Activated CD8-positive, alpha-beta memory T cell treated with anti-CD3 and anti-CD28 coated beads for 4 hours (primary cell): ENCODE measurements around the gene USP20.
"Not testable (repeated sequence)": the region's sequence is repeated elsewhere in the genome, so short reads cannot be mapped to it uniquely, and the experiment has no call there.

ENCODE experiments used
- DNase-seq, 2 donors: peaks; one replicate each; pipeline ENCODE4 v3.0.0-alpha.2; 2020; ENCODE audit warnings: low read depth in 2 of 2

The USP20 gene

DNA sequence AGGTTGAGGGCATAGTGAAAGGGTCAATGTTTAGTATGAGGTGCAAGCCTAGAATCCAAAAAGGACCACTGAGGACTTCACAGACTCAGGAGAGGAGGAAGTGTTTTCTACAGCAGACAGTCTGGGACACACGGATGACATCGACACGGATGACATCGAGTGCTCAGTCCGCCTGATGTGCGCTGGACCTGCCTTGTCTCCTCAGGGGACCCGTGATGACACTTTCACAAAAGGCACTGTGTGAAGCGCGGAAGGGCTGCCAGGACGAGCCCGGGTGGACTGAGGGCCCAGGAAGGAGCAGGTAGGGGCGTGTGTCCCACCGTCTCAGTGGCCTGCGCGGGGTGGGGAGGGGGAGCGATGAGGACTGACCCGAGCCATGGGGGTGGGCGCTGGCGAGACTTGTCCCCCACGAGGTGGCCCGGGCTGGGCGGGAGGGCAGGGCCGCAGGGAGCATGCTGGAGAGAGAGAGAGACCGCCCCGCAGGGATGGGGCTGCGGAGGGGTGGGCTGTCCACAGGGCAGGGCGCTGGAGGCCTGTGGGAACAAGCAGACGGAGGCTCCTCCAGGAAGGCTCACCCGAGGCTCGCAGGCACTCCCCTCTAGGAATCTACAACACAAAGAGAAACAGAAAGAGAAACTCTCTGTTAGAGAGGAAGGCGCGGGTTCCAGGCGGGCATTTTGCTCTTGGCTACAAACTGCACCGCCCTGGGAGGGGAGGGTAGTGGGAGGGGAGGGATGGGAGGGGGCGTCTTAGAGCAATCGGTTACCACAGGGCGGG is 54.9 kb downstream of the USP20 start:
- DNase-seq = peak in 1 of 2 donors; percentile 64

GRCh38 chr9:129890718-129891299 is 55.6 kb downstream of the USP20 start:
- DNase-seq = not testable (repeated sequence)

DNA sequence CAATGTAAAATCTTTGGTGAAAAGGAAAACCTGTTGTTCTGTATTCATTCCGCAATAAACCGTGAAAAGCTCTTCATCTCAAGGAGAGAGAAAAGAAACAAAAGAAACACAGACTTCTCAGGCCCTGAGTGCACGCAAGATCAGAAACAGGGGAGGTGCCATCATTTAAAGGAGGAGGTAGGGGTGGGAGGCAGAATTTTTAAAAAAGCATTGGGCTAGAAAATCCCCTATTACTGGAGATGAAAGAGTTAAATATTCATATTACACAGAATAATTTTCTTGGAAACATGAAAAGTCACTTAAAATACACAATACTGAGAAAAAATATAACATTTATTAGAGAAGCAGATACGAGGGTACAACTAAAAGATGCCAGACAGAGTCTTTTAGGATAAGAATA is 56.3 kb downstream of the USP20 start:
- DNase-seq = no peak

- DNase-seq = no peak
Measured at GRCh38 chr9:129894120-129894823, 59.0 kb downstream of the USP20 start.

GRCh38 chr9:129895376-129896268 is 60.4 kb downstream of the USP20 start:
- DNase-seq = no peak

- DNase-seq = no peak
Measured at GRCh38 chr9:129897263-129897662, 62.0 kb downstream of the USP20 start.

DNA sequence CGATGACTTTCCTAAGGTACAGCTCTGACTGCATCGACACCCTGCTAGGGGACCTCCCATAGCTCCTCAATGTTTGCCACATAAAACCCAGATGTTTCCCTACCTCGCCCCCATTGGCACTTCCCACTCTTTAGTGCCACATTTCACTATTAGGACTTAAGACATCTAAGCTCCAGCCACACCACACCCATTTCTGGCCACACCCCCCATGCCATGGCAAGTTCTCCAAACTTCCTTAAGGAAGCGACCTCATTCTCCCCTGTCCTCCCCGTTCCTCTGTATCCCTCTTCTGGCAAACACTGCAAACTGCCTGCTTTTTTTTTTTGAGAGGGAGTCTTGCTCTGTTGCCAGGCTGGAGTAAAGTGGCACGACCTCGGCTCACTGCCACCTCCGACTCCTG is 62.9 kb downstream of the USP20 start:
- DNase-seq = no peak

- no peak for DNase-seq
Measured at GRCh38 chr9:129899620-129900019, 64.4 kb downstream of the USP20 start.

- no peak for DNase-seq
Measured at GRCh38 chr9:129900263-129901027, 65.2 kb downstream of the USP20 start.

DNA sequence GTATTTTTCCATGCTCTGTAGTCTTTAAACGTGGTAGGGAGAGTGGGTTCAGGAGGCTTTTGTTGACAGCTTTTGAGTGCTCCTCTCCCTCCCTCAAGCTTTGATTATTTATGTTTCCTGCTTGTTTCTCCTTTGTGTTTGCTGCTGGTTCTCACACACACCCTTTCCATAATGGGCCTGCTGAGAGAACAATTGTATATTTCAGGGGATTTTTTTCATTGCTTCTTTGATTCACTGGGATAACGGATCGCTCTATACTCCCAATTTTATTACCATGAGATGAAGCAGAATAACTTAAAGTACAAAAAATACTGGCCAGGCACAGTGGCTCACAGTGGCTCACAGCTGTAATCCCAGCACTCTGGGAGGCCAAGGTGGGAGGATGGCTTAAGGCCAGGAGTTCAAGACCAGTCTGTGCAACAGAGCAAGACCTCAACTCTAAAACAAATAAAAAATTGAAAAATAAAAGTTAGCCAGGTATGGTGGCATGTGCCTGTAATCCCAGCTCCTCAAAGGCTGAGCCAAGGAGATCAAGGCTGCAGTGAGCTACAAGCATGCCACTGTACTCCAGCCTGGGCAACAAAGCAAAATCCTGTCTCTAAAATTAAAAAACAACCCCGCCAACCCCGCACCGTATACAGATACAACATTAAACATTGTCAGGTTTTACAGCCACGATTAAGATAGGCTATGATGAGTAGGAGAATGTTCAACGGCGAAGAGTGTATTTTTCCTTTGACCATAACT is 66.9 kb downstream of the USP20 start:
- no peak for DNase-seq

DNA sequence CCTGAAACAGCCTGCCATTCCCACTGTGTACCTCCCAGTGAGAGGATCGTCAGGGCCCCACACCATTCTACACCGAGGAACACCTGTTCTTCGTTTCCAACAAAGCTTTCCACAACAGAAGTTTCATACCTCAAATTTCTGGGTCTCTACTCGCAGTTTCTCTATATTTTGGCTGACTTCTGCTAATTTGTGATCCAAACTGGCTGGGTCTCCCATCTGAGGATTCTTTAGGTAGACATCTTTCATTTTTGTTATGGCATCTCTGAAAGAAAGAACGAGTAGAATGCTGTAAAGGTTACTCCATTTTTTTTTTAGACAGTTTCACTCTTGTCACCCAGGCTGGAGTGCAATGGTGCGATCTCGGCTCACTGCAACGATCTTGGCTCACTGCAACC is 67.5 kb downstream of the USP20 start:
- no peak for DNase-seq

- DNase-seq = no peak
Measured at GRCh38 chr9:129904734-129905133, 69.5 kb downstream of the USP20 start.

GRCh38 chr9:129906298-129906697 is 71.0 kb downstream of the USP20 start:
- no peak for DNase-seq

GRCh38 chr9:129907201-129907600 is 71.9 kb downstream of the USP20 start:
- no peak for DNase-seq

DNA sequence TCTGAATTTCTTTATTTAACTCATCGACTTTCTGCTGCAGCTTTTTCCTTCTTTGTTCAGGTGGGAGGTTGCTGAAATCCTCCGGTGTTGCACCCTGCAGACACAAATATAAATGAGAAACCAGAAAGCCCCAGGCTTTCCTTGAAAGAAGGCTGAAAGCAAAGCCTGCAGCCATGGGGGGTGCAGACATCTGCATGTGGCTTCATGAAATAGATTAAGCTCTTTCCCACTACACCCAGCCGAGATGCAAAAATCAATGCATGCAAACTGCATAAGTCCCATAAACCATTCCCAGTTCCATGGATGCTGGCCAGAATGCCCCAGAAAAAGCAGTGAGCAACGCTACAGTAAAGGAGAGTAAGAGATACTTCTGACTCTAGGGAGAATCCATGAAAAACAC is 73.6 kb downstream of the USP20 start:
- no peak for DNase-seq

DNA sequence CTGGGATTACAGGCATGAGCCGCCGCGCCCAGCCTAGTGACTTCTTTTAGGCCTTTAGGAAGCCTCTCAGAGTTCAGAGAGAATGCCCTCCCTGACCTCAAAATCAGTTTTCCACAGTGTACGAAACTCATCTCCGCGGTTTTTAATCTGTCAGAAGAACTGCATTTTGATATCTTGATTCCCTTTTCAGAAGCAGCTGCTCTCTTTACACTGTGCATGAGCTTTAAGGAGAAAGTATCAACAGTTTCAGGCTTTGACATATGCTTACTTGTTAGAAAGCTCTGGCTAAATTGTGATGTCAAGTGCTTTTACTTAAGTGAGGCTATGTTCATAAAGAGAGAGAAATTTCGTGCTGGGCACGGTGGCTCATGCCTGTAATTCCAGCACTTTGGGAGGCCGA is 74.6 kb downstream of the USP20 start:
- DNase-seq = no peak

- DNase-seq = no peak
Measured at GRCh38 chr9:129910628-129911567, 75.6 kb downstream of the USP20 start.

GRCh38 chr9:129914051-129914450 is 78.8 kb downstream of the USP20 start:
- no peak for DNase-seq

DNA sequence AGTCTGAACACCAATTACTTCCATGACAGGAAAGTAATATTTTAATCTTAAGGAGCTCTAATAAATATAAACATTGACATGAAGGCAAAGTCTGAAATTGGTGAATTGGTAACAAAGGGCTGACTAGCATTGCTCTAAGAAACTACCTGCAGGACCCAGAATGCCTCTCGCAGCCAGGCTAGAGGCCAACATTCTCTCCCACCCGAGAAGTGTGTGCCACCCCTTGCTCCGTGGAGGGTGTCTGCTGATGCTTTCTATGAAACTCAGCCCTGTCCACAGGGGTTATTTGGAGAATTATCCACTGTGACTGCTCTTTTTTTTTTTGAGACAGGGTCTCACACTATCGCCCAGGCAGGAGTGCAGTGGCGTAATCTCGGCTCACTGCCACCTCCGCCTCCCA is 81.4 kb downstream of the USP20 start:
- no peak for DNase-seq
